GM12873 (cell line): Measurements from ENCODE around the gene RBMS1.

Source experiments
- CTCF ChIP-seq: IDR thresholded peaks from 2 replicates; pipeline ENCODE4 v1.5.1; 2012; ENCODE audit warnings: low read depth, mild to moderate bottlenecking, moderate library complexity, low read length, control low read depth; ENCODE audit not compliant: insufficient read depth; ENCODE audit errors: missing control alignments

Gene RBMS1

GRCh38 chr2:160532388-160532787 lies 38.8 kb upstream of the RBMS1 start:
- TF ChIP-seq CTCF, result no peak

DNA sequence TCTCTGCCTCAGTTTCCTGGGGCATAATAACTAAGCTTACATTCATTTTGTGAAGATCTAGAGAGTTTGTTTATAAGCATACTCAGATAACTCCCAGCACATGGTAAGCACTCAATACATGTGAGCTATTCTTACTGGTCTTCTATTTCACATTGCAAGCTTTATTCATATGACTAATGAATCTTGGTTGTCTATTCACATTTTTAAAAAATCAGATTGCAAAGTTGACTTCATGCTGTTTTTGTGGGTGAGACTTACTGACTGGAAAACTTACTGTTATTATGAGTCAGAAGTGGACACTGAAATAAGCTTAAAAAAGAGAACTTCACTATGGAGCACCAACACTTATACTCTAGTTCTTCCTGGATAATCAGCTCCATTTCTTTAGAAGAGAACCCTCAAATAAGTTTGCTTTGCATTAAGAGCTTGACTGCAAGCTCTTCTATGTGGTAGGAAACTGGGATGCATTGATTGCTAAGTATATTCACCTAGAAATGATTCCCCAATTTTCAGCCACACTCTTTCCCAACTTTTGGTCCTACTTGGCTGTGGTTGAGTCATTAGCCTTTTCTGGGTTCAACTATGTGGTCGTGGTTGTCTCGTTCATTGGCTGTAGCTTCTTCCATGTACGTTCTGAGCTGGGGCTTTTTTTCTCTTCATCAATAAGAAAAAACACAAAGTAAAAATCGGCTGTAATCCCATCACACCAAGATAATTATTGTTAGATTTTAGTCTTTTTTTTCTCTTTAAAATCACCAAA lies 29.5 kb upstream of the RBMS1 start:
- TF ChIP-seq CTCF, result no peak

GRCh38 chr2:160517731-160518130 lies 24.1 kb upstream of the RBMS1 start:
- no peak for TF ChIP-seq CTCF

DNA sequence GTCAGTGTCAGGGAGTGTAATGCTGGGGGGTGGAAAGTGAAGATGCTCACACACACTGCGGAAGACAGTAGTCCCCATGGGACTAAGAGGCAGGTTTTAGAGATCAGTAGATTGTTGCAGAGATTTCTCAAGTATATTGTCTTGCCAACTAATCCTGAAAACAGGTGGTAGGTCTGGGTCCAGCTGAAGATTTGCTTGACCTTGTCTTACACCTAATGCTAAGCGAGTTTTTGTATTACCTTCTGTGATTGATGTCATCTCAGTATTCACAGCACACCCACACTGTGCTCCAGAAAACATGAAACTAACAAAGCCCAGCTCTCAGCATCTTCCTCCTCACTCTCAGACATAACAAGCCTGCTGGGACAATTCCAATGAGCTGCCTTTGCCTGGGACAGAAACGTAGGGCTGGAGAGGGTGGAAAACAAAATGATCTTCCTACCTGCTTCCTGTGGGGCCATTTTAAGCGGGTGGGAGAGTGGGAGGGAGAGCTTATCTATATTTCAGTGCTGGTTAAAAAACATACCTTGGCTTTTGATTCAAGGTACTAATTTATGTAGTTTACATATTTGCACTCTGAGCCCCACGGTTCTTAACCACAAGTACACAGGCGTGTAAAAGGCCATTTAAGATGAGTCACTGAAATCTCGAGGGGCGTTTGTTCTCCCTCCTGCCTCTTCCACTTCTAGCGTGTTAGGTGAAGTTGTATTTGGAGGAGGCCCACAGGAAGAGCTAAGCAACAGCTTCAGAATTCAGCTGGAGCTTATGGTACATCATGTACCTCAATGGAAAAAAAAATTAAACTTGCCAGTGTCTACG lies 23.1 kb upstream of the RBMS1 start:
- TF ChIP-seq CTCF, result no peak

DNA sequence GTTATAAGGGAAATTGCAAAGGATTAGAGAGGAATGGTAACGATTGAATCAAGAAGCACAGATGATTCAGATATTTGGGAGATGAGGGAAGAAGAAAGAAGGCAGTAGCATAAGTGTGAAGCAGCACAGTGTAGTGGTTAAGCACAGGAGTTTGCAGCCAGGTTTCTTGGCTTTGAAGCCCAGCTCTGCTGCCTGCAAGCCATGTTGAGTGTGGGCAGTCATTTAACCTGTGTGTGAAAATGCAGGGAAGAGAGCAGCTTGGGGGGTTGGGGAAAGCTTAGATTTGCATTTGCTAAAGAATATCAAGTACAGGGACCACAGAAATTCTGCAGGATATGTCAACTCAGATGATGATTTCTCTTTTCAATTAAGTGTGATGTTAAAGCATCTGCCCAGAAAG lies 21.5 kb upstream of the RBMS1 start:
- no peak for TF ChIP-seq CTCF

DNA sequence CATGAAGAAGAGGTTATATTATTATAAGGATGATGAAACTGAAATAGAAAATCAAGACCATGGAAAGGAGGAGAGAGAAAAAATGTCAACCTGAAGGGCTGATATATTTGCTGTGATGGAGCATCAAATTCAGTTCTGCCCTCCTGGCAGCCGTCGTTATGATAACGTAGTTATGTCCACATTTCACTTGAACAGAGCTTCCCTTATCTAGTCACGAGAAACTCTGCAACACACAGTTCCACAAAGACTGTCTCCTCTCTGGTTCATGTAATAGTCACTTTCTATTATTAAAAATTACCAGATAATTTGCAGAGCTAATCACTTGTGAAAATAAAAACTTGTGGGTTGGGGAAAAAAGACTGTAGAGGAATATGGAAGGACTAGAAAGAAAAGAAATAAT lies 19.5 kb upstream of the RBMS1 start:
- no peak for TF ChIP-seq CTCF

- no peak for TF ChIP-seq CTCF
These were observed 18.9 kb upstream of the RBMS1 start for GRCh38 chr2:160512491-160512890.
